Fibroblast of lung (primary cell): ENCODE data around the gene PTGES3. TPM values are rescaled to one million over a fixed set of nuclear protein-coding genes. Genes with fewer than 3 reads are reported as not detected.

Source experiments
- DNase-seq, 2 donors: peaks; one replicate each; pipeline versions ENCODE4 v3.0.0 to v3.0.0-alpha.2; 2010; ENCODE audit warnings: low read depth in 2 of 2
- H2AFZ ChIP-seq: 2 replicates; pipeline ENCODE4 v1.5.1; 2012; ENCODE audit warnings: low read length, control low read depth, inconsistent platforms
- H3K27ac ChIP-seq: 2 replicates; pipeline ENCODE4 v1.5.1; 2011; ENCODE audit warnings: low read length, control low read depth; ENCODE audit not compliant: insufficient read depth
- H3K27me3 ChIP-seq: 2 replicates; pipeline ENCODE4 v1.5.1; 2011; ENCODE audit warnings: mild to moderate bottlenecking, low read length; ENCODE audit not compliant: control insufficient read depth, insufficient read depth
- H3K36me3 ChIP-seq: 2 replicates; pipeline ENCODE4 v1.5.1; 2011; ENCODE audit warnings: low read length; ENCODE audit not compliant: control insufficient read depth, insufficient read depth
- H3K4me1 ChIP-seq: 2 replicates; pipeline ENCODE4 v1.5.1; 2011; ENCODE audit warnings: low read length; ENCODE audit not compliant: control insufficient read depth, insufficient read depth; ENCODE audit errors: extremely low read depth
- H3K4me2 ChIP-seq: 2 replicates; pipeline ENCODE4 v1.5.1; 2011; ENCODE audit warnings: low read length, control low read depth; ENCODE audit not compliant: insufficient read depth; ENCODE audit errors: extremely low read depth
- H3K4me3 ChIP-seq, 4 experiments: fragments of 200-600 bp in 1 of 4; sonication (generic) in 1 of 4; replicated peaks in 1 of 4; 2 replicates each; pipeline ENCODE4 v1.5.1; 2011 to 2016; ENCODE audit warnings: low read length in 4 of 4, low read depth in 3 of 4, mild to moderate bottlenecking in 3 of 4, control low read depth in 2 of 4, inconsistent platforms in 1 of 4, mixed read lengths in 1 of 4; ENCODE audit not compliant: insufficient read depth in 1 of 4; ENCODE audit errors: control extremely low read depth in 1 of 4
- H3K79me2 ChIP-seq: 2 replicates; pipeline ENCODE4 v1.5.1; 2012; ENCODE audit warnings: mild to moderate bottlenecking, low read length, inconsistent platforms; ENCODE audit not compliant: control insufficient read depth, insufficient read depth
- H3K9ac ChIP-seq: 2 replicates; pipeline ENCODE4 v1.5.1; 2011; ENCODE audit warnings: mild to moderate bottlenecking, low read length, control low read depth; ENCODE audit not compliant: insufficient read depth
- H3K9me3 ChIP-seq: 2 replicates; pipeline ENCODE4 v1.5.1; 2012; ENCODE audit warnings: low read depth, low read length; ENCODE audit not compliant: control insufficient read depth, insufficient read depth
- H4K20me1 ChIP-seq: 2 replicates; pipeline ENCODE4 v1.5.1; 2011; ENCODE audit warnings: low read length; ENCODE audit not compliant: control insufficient read depth, insufficient read depth; ENCODE audit errors: extremely low read depth
- EZH2 ChIP-seq: IDR thresholded peaks from 2 replicates; pipeline ENCODE4 v1.5.1; 2012; ENCODE audit warnings: low read length, control low read depth, mild to moderate bottlenecking; ENCODE audit errors: missing control alignments
- polyA plus RNA-seq, 2 donors: library from polyadenylated mRNA; depleted of rRNA in 1 of 2; stranded (reverse) in 1 of 2; unstranded in 1 of 2; fragments of >200 nt; gene quantifications; 2 replicates each; pipeline ENCODE4 v1.2.1, GENCODE V29; 2011 to 2012; ENCODE audit warnings: missing spikeins in 1 of 2
- total RNA-seq: library from RNA; depleted of rRNA; stranded (reverse); fragments of >200 nt; gene quantifications from 2 replicates; pipeline ENCODE4 v1.2.1, GENCODE V29; 2014
- TF ChIP-seq, protein P1 (sequence below), 2 donors: IDR thresholded peaks in 1 of 2; conservative IDR thresholded peaks in 1 of 2; 1 replicate in 1 of 2; 2 replicates in 1 of 2; pipeline ENCODE4 v1.5.1; 2011 to 2012; ENCODE audit warnings: low read length in 2 of 2, control low read depth in 1 of 2, inconsistent platforms in 1 of 2, low read depth in 1 of 2, mild to moderate bottlenecking in 1 of 2

PTGES3 gene
- total and polyA plus RNA-seq, 2 donors (not counting 1 experiment from before 2014, with no cell fraction given), result 60.3 to 119 TPM

DNA sequence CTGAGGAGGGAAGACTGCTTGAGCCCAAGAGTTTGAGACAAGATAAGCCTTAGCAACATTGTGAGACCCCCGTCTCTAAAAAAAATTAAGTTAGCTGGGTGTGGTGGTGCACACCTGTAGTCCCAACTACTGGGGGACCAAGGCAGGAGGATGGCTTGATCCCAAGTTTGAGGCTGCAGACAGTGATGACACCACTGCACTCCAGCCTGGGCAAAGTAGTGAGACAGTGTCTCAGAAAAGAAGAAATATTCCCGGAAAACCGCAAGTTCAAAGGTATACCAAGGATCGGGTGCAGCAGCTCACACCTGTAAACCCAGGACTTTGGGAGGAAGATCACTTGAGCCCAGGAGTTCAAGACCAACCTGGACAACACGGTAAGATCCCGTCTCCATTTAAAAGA lies 5.8 kb downstream of the PTGES3 start:
- no peak for TF ChIP-seq EZH2
- TF ChIP-seq, protein P1, sequence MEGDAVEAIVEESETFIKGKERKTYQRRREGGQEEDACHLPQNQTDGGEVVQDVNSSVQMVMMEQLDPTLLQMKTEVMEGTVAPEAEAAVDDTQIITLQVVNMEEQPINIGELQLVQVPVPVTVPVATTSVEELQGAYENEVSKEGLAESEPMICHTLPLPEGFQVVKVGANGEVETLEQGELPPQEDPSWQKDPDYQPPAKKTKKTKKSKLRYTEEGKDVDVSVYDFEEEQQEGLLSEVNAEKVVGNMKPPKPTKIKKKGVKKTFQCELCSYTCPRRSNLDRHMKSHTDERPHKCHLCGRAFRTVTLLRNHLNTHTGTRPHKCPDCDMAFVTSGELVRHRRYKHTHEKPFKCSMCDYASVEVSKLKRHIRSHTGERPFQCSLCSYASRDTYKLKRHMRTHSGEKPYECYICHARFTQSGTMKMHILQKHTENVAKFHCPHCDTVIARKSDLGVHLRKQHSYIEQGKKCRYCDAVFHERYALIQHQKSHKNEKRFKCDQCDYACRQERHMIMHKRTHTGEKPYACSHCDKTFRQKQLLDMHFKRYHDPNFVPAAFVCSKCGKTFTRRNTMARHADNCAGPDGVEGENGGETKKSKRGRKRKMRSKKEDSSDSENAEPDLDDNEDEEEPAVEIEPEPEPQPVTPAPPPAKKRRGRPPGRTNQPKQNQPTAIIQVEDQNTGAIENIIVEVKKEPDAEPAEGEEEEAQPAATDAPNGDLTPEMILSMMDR (conservative IDR thresholded peaks at IDR 0.05 in 1 of 2, IDR thresholded peaks at IDR 0.05 in 1 of 2; ENCODE audit: low read depth in 1 of 2, low read length in 2 of 2), result no peak
- H3K9ac ChIP-seq, result no peak overlapping the region
- H2AFZ ChIP-seq, result no peak overlapping the region
- no peaks in the 10 kb centered on the region for H3K9me3 ChIP-seq
- no peaks in the 10 kb centered on the region for H3K27me3 ChIP-seq
- no peaks in the 10 kb centered on the region for H3K4me1 ChIP-seq
- H3K4me3 ChIP-seq, result no peak overlapping the region
- no peaks in the 10 kb centered on the region for H4K20me1 ChIP-seq
- no peak overlapping the region for H3K4me2 ChIP-seq
- H3K79me2 ChIP-seq, result peaks cover 99% of the 10 kb centered on the region
- no peak overlapping the region for H3K27ac ChIP-seq
- peaks cover 1% of the 10 kb centered on the region for H3K36me3 ChIP-seq
- no peak for DNase-seq

DNA sequence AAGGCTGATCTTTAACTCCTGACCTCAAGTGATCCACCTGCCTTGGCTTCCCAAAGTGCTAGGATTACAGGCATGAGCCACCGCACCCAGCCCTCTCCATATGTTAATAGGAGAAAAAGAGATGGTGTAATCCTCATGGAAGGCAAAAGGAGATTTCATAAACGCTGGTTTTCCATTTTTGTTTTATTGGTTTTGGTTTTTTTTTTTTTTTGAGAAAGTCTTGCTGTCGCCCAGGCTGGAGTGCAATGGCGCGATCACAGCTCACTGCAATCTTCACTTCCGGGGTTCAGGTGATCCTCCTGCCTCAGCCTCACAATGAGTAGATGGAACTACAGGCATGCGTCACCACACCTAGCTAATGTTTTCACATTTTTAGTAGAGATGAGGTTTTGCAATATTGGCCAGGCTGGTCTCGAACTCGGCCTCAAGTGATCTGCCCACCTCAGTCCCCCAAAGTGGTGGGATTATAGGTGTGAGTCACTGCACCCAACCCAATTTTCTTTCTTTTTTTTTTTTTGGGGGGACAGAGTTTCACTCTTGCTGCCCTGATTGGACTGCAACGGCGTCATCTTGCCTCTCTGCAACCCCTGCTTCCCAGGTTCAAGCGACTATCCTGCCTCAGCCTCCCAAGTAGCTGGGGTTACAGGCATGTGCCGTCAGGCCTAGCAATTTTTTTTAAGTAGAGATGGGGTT lies 8.1 kb downstream of the PTGES3 start:
- Histone ChIP-seq H3K9me3 (no peaks in the 10 kb centered on the region), H3K9ac (no peak overlapping the region), H3K36me3 (peaks cover 1% of the 10 kb centered on the region), H3K4me3 (no peak overlapping the region), H3K27ac (no peak overlapping the region), H3K79me2 (peaks cover 99% of the 10 kb centered on the region), H4K20me1 (no peaks in the 10 kb centered on the region), H3K4me1 (no peaks in the 10 kb centered on the region), H2AFZ (no peak overlapping the region), H3K4me2 (no peak overlapping the region), H3K27me3 (no peaks in the 10 kb centered on the region)
- DNase-seq, result no peak
- TF ChIP-seq EZH2, result no peak
- TF ChIP-seq, protein P1 (conservative IDR thresholded peaks at IDR 0.05 in 1 of 2, IDR thresholded peaks at IDR 0.05 in 1 of 2; ENCODE audit: low read depth in 1 of 2, low read length in 2 of 2), result no peak

DNA sequence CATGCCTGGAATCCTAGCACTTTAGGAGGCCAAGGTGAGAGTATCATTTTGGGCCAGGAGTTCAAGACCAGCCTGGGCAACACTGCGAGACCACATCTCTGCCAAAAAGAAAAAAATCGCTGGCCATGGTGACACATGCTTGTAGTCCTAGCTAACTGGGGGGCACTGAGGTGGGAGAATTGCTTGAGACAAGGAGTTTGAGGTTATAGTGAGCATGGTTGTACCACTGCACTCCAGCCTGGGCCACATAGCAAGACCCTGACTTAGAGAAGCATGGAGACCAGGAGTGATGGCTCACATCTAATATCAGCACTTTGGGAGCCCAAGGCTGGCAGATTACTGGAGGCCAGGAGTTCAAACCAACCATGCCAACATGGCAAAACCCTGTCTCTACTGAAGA lies 9.2 kb downstream of the PTGES3 start:
- H3K4me2 ChIP-seq, result no peak overlapping the region
- no peak overlapping the region for H2AFZ ChIP-seq
- no peaks in the 10 kb centered on the region for H3K27me3 ChIP-seq
- H3K4me3 ChIP-seq, result no peak overlapping the region
- H3K4me1 ChIP-seq, result no peaks in the 10 kb centered on the region
- H3K9ac ChIP-seq, result no peak overlapping the region
- peaks cover 1% of the 10 kb centered on the region for H3K36me3 ChIP-seq
- H3K79me2 ChIP-seq, result peaks cover 95% of the 10 kb centered on the region
- no peaks in the 10 kb centered on the region for H4K20me1 ChIP-seq
- no peak for TF ChIP-seq EZH2
- TF ChIP-seq, protein P1 (conservative IDR thresholded peaks at IDR 0.05 in 1 of 2, IDR thresholded peaks at IDR 0.05 in 1 of 2; ENCODE audit: low read depth in 1 of 2, low read length in 2 of 2), result no peak
- H3K27ac ChIP-seq, result no peak overlapping the region
- no peaks in the 10 kb centered on the region for H3K9me3 ChIP-seq
- DNase-seq, result no peak
